ENCODE results near the gene DNAJC27. TPM values are rescaled to one million over a fixed set of nuclear protein-coding genes. Genes with fewer than 3 reads are reported as not detected.

DNAJC27 gene
- total and polyA plus RNA-seq, 2 of the 13 experiments (the other 11 are each of a cell fraction or from before 2014, with no cell fraction given): 3.1 to 3.7 TPM

- in situ Hi-C loops (cut with HindIII; ENCODE audit: extremely low pct_ligation_motif_present, low pct_unique_long_range_greater_than_20kb): loop anchor here (5.0 kb wide), 2 partner anchors 154 to 219 kb away; no protein-coding TSS in a partner anchor
- BruUV-seq (replicated peaks): no TSS peak
- TF ChIP-seq ZNF615 (CRISPR knock-in tag; IDR thresholded peaks at IDR 0.05; ENCODE audit: borderline replicate concordance) (no peak), SP5 (CRISPR knock-in tag; IDR thresholded peaks at IDR 0.05; ENCODE audit: borderline replicate concordance, low read depth) (0 out of 2 replicates have a peak, but pooled peaks have one; percentile 28), ZKSCAN5 (CRISPR knock-in tag; IDR thresholded peaks at IDR 0.05) (no peak), CCAR2 (optimal IDR thresholded peaks at IDR 0.05; ENCODE audit: low read depth, low read length) (no peak), ARID5B (CRISPR knock-in tag; IDR thresholded peaks at IDR 0.05) (peak; percentile 29; the same call in 1 of the 2 replicates), HNF4A (CRISPR knock-in tag; IDR thresholded peaks at IDR 0.05) (peak; percentile 46; the same call in 1 of the 2 replicates), TOE1 (CRISPR knock-in tag; IDR thresholded peaks at IDR 0.05) (no peak), ETV5 (CRISPR knock-in tag; IDR thresholded peaks at IDR 0.05; ENCODE audit: borderline replicate concordance) (peak; percentile 12; the same call in 1 of the 2 replicates), ZBTB4 (CRISPR knock-in tag; IDR thresholded peaks at IDR 0.05; ENCODE audit: borderline replicate concordance) (no peak), NCOA2 (CRISPR knock-in tag; IDR thresholded peaks at IDR 0.05) (0 out of 2 replicates have a peak, but pooled peaks have one; percentile 25), FOXK1 (CRISPR knock-in tag; IDR thresholded peaks at IDR 0.05; ENCODE audit: borderline replicate concordance, low read depth) (no peak), EP300 (IDR thresholded peaks at IDR 0.05; ENCODE audit: low read depth in 2 of 2, low read length in 2 of 2) (peak in 1 of 2 experiments; percentile 33; a peak in 1 of 4 replicates), EP300 (CRISPR knock-in tag; IDR thresholded peaks at IDR 0.05; ENCODE audit: borderline replicate concordance) (no peak)
- TF ChIP-seq, protein P1, sequence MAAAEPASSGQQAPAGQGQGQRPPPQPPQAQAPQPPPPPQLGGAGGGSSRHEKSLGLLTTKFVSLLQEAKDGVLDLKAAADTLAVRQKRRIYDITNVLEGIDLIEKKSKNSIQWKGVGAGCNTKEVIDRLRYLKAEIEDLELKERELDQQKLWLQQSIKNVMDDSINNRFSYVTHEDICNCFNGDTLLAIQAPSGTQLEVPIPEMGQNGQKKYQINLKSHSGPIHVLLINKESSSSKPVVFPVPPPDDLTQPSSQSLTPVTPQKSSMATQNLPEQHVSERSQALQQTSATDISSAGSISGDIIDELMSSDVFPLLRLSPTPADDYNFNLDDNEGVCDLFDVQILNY (CRISPR knock-in tag; conservative IDR thresholded peaks at IDR 0.05): no peak
- TF ChIP-seq, protein P2, sequence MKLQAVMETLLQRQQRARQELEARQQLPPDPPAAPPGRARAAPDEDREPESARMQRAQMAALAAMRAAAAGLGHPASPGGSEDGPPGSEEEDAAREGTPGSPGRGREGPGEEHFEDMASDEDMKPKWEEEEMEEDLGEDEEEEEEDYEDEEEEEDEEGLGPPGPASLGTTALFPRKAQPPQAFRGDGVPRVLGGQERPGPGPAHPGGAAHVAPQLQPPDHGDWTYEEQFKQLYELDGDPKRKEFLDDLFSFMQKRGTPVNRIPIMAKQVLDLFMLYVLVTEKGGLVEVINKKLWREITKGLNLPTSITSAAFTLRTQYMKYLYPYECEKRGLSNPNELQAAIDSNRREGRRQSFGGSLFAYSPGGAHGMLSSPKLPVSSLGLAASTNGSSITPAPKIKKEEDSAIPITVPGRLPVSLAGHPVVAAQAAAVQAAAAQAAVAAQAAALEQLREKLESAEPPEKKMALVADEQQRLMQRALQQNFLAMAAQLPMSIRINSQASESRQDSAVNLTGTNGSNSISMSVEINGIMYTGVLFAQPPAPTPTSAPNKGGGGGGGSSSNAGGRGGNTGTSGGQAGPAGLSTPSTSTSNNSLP (IDR thresholded peaks at IDR 0.05; ENCODE audit: low read depth, low read length): no peak
Observed at GRCh38 chr2:24978661-24979060, 6.9 kb upstream of the DNAJC27 start.

More at GRCh38 chr2:24978661-24979060, 6.9 kb upstream of the DNAJC27 start:
- POLR2A ChIA-PET: no interaction called here
- Histone ChIP-seq H3K4me3 (replicated peaks in 1 of 3; ENCODE audit: insufficient read depth in 1 of 3, low read depth in 2 of 3, low read length in 3 of 3) (no peak overlapping the region), H3K36me3 (replicated peaks in 1 of 2; ENCODE audit: control insufficient read depth in 1 of 2, insufficient read depth in 2 of 2, low read length in 2 of 2) (no peaks in the 10 kb centered on the region), H3K9me3 (ENCODE audit: low read length) (no peaks in the 10 kb centered on the region), H2AFZ (ENCODE audit: low read length) (no peak overlapping the region), H3K27me3 (ENCODE audit: control insufficient read depth in 1 of 2, insufficient read depth in 2 of 2, low read length in 2 of 2) (no peaks in the 10 kb centered on the region; a peak in 1 of 5 replicates), H3K27ac (ENCODE audit: extremely low read length, insufficient read depth, low read length) (no peak overlapping the region), H3K9ac (ENCODE audit: insufficient read depth, low read depth, low read length) (no peak overlapping the region), H4K20me1 (ENCODE audit: insufficient read depth, low read length) (no peaks in the 10 kb centered on the region), H3K79me2 (ENCODE audit: insufficient read depth, low read length) (no peaks in the 10 kb centered on the region), H3K4me1 (ENCODE audit: insufficient read depth, low read length) (peaks cover 44% of the 10 kb centered on the region), H3K4me2 (ENCODE audit: low read depth, low read length) (no peak overlapping the region; the same call in 1 of the 2 replicates)
- CTCF ChIA-PET (ENCODE audit: low intra/inter-chr PET ratio, low total read pairs): no interaction called here
- intact Hi-C loops (cut with micrococcal nuclease; ENCODE audit: unreplicated experiment): no loop called here
- no peak for ATAC-seq
- 0% methylated on average over 1 of the region's 1 CpG for WGBS (ENCODE audit: low lambda C conversion rate)
- no peak for FAIRE-seq
- DNase-seq (ENCODE audit: low spot score): peak; percentile 65
